Stimulated activated CD8-positive, alpha-beta memory T cell treated with anti-CD3 and anti-CD28 coated beads, Interleukin-7, amount 100 ng/mL, for 1 hour (primary cell): ENCODE data around the gene BAIAP2.

Experiments used
- DNase-seq, 2 donors: peaks; one replicate each; pipeline ENCODE4 v3.0.0-alpha.2; 2020; ENCODE audit warnings: low read depth in 2 of 2

Gene BAIAP2

GRCh38 chr17:81159611-81160265 is 124.8 kb downstream of the BAIAP2 start:
- no peak for DNase-seq

DNA sequence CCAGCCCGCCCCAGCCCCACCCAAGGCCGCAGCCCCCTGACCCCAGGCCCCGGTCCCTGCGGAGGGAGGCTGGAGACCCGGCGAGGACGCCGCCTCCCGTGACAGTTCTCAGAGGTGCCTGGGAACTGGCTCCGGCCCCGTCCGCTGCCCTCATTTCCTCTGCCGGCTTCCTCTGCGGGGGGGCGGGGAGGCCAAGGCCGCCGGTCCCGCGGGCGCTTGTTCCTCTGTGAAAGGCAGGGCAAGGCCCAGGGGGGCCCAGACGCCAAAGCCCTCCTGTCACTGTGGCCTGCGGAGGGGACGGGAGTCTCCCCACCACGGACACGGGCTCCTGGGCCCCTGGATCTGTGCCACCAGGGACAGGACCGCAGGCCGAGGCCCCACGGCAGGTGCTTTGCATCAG is 125.4 kb downstream of the BAIAP2 start:
- DNase-seq = no peak

GRCh38 chr17:81160747-81161453 is 125.9 kb downstream of the BAIAP2 start:
- no peak for DNase-seq

GRCh38 chr17:81161536-81161935 is 126.6 kb downstream of the BAIAP2 start:
- no peak for DNase-seq

GRCh38 chr17:81161972-81162371 is 127.0 kb downstream of the BAIAP2 start:
- DNase-seq = no peak

DNA sequence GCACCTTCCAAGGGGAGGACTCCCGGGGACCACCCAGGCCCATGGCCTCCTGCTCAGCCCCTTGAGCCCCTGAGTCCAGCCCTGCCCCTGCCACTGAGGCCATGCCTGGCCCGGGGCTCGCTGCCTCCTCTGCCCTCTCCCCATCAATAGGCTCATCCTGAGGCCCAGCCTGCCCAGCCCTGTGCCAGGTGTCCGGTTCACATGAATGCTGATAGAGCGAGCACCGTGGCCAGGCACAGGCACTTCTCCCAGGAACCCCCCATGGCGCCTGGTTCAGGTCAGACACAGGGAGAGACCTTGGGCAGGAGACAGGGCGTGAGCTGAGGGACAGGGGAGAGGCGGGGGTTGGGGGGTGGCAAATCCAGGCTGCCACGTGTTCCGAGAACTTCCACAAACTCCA is 127.5 kb downstream of the BAIAP2 start:
- DNase-seq = no peak

GRCh38 chr17:81163051-81163695 is 128.2 kb downstream of the BAIAP2 start:
- DNase-seq = no peak

GRCh38 chr17:81163703-81164370 is 128.9 kb downstream of the BAIAP2 start:
- no peak for DNase-seq

DNA sequence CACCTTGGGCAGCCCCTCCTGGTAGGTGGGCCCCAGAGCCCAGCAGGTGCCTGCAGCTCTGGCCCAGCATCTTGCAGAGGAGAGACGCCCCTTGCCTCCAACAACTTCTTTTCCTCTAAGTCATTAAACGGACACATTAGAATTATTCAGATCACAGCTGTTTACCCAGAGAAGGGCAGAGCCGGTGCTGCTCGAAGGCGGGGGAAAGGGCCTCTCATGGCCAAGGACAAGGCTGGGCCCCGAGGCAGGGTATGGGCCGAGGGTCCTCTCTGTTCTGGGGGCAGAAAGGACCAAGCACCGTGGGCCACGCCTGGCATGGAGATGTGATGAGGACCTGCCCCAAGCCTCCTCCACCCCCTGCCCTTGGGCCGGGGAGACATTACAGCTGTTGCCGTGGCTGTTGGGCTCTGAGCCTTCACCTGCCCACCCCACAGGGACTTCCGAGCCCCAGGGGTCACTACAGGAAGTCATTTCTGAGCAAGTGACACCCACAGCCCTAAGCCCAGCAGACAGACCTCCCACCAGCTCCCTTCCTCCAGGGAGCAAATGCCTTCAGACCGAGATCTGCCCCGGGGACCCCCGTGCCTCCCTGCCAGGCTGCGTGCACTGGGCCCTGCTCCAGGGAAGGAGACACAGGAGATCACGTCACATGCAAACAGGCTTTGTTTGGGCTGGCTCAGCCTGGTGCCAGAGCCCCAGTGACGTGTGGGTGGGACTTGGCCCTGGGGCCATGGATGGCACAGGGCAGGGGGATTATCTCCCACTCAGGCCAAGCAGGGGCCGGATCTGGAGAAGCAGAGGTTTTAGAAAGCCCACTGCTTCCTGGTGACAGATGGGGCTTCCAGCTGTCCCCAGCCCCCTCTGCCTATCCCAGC is 129.7 kb downstream of the BAIAP2 start:
- DNase-seq = no peak

- DNase-seq = no peak
Observed at GRCh38 chr17:81165246-81166032, 130.5 kb downstream of the BAIAP2 start, which contains the start of gene PVALEF. Gene PVALEF (plus strand): TSS chr17:81165507. CDS start chr17:81181227, 15,720 bp downstream.

DNA sequence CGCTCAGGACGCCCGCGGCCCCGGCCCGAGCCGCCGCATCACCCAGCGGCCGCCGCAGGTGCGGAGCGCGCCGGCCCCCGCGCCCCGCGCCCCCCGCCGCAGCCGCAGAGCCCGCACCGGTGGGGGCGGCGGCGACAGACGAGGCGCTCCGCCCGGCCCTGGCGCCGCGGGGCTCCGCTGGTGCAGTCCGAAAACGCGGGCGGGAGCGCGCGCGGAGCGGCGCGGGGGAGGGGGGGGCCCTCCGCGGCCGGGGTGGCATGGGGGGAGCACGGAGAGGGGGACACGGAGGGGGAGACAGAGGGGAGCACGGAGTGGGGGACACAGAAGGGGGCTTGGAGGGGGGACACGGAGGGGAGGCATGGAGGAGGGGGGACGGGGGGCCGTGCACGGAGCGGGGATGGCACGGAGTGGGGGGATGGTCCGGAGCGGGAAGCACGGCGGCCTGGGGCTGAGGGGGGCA is 131.1 kb downstream of the BAIAP2 start, which contains the start of gene AATK:
Gene AATK, minus strand, starts transcription at position 189 of the 460 bp plus-strand sequence. CDS start 229 bp downstream, outside the sequence.
- DNase-seq = no peak
